Esophagus squamous epithelium (tissue), 5 donors: Measurements from ENCODE around the gene VPS54. TPM values are rescaled to one million over a fixed set of nuclear protein-coding genes. Genes with fewer than 3 reads are reported as not detected.

ENCODE experiments used
- DNase-seq: peaks from one replicate; lab custom pipeline; 2025; lab: John Stamatoyannopoulos, UW
- H3K27ac ChIP-seq, 4 donors: fragments of 200-600 bp; sonication (generic); one replicate each; pipeline ENCODE4 v1.5.1; 2016 to 2019; ENCODE audit warnings: mild to moderate bottlenecking in 1 of 4
- H3K27me3 ChIP-seq, 4 donors: fragments of 200-600 bp; sonication (generic); 1 replicate in 3 of 4; 2 replicates in 1 of 4; pipeline versions ENCODE4 v1.5.1 to v1.6.0; 2017 to 2021; ENCODE audit warnings: antibody characterized with exemption in 1 of 4
- H3K36me3 ChIP-seq, 3 donors: fragments of 200-600 bp; sonication (generic); one replicate each; pipeline ENCODE4 v1.5.1; 2016 to 2019
- H3K4me1 ChIP-seq, 3 donors: fragments of 200-600 bp; sonication (generic); one replicate each; pipeline ENCODE4 v1.5.1; 2017 to 2019
- H3K4me3 ChIP-seq, 4 donors: fragments of 200-600 bp; sonication (generic); 1 replicate in 3 of 4; 2 replicates in 1 of 4; pipeline ENCODE4 v1.5.1; 2016 to 2019; ENCODE audit warnings: mild to moderate bottlenecking in 2 of 4, moderate library complexity in 1 of 4
- H3K9me3 ChIP-seq, 3 donors: fragments of 200-600 bp; sonication (generic); one replicate each; pipeline ENCODE4 v1.5.1; 2016 to 2019
- CTCF ChIP-seq, 6 experiments: fragments of 450-650 bp in 4 of 6; fragments of 200-600 bp in 2 of 6; sonication (generic) in 2 of 6; IDR thresholded peaks; one replicate each; pipeline ENCODE4 v1.5.1; 2016 to 2019; ENCODE audit warnings: antibody characterized with exemption in 6 of 6, mild to moderate bottlenecking in 4 of 6, moderate library complexity in 4 of 6
- POLR2A ChIP-seq, 4 donors: fragments of 450-650 bp; IDR thresholded peaks; one replicate each; pipeline ENCODE4 v1.6.1; 2017; ENCODE audit warnings: antibody characterized with exemption in 4 of 4, mild to moderate bottlenecking in 4 of 4, moderate library complexity in 3 of 4
- WGBS, 2 donors: methylation state at CpG; one replicate each; pipeline ENCODE4 v1.1.5; 2018; 5-methylcytosine and 5-hydroxymethylcytosine counted together
- intact Hi-C: fragments of 100-400 bp; cut with DNase I; formaldehyde crosslinking; loops from one replicate; pipeline ENCODE4 v1.15.0; 2022
- total RNA-seq, 4 donors: library from RNA; depleted of rRNA; stranded (reverse); fragments of >200 nt; gene quantifications; one replicate each; pipeline ENCODE4 v1.1.0, GENCODE V29; 2016
- donor health status: DM: yes; HTN: yes; CAD: no.

Gene VPS54
- total RNA-seq, 4 donors from 2014 or later, result 10.4 to 25.2 (median 19.0) TPM

GRCh38 chr2:64017811-64018700 lies 1.2 kb downstream of the VPS54 start:
- peaks cover 0 to 65% (median 18%) of the 10 kb centered on the region in 3 donors for H3K4me1 ChIP-seq
- no peak for TF ChIP-seq POLR2A (IDR thresholded peaks at IDR 0.05)
- no peak for TF ChIP-seq CTCF (IDR thresholded peaks at IDR 0.05)
- DNase-seq, result no peak

GRCh38 chr2:64015898-64016297 lies 3.3 kb downstream of the VPS54 start:
- peaks cover 0 to 54% (median 18%) of the 10 kb centered on the region in 3 donors for H3K4me1 ChIP-seq
- H3K4me3 ChIP-seq, result no peak overlapping the region
- no peaks in the 10 kb centered on the region for H3K36me3 ChIP-seq
- intact Hi-C loops, result no loop called here
- H3K9me3 ChIP-seq, result no peaks in the 10 kb centered on the region
- H3K27me3 ChIP-seq, result no peaks in the 10 kb centered on the region
- TF ChIP-seq POLR2A (IDR thresholded peaks at IDR 0.05) (no peak), CTCF (IDR thresholded peaks at IDR 0.05) (no peak)
- DNase-seq, result no peak
- 73 to 86% methylated on average over 3 of the region's 3 CpGs for WGBS, 2 donors
- peak overlapping the region in 1 of 4 donors; percentile 28 for H3K27ac ChIP-seq

More at GRCh38 chr2:64017811-64018700, 1.2 kb downstream of the VPS54 start:
- intact Hi-C loops, result no loop called here
- WGBS, 2 donors, result 5 to 11% methylated on average over 22 of the region's 22 CpGs
- no peaks in the 10 kb centered on the region for H3K27me3 ChIP-seq
- peak overlapping the region; percentile 97 to 99 (median 98) for H3K27ac ChIP-seq
- no peaks in the 10 kb centered on the region for H3K36me3 ChIP-seq
- no peaks in the 10 kb centered on the region for H3K9me3 ChIP-seq
- H3K4me3 ChIP-seq, result peak overlapping the region; percentile 68 to 90 (median 82)

GRCh38 chr2:64015391-64015790 lies 3.8 kb downstream of the VPS54 start:
- H3K4me3 ChIP-seq, result no peak overlapping the region
- H3K27ac ChIP-seq, result no peak overlapping the region
- no peaks in the 10 kb centered on the region for H3K27me3 ChIP-seq
- DNase-seq, result no peak
- H3K9me3 ChIP-seq, result no peaks in the 10 kb centered on the region
- H3K4me1 ChIP-seq, result peaks cover 0 to 49% (median 18%) of the 10 kb centered on the region in 3 donors
- H3K36me3 ChIP-seq, result no peaks in the 10 kb centered on the region
- WGBS, 2 donors, result 72 to 81% methylated on average over 5 of the region's 5 CpGs
- intact Hi-C loops, result no loop called here
- no peak for TF ChIP-seq POLR2A (IDR thresholded peaks at IDR 0.05)
- TF ChIP-seq CTCF (IDR thresholded peaks at IDR 0.05), result no peak

GRCh38 chr2:64014628-64015027 lies 4.6 kb downstream of the VPS54 start:
- H3K36me3 ChIP-seq, result no peaks in the 10 kb centered on the region
- intact Hi-C loops, result no loop called here
- no peaks in the 10 kb centered on the region for H3K27me3 ChIP-seq
- WGBS, 2 donors, result 100% methylated on average over 1 of the region's 1 CpG
- H3K9me3 ChIP-seq, result no peaks in the 10 kb centered on the region
- no peak for TF ChIP-seq CTCF (IDR thresholded peaks at IDR 0.05)
- TF ChIP-seq POLR2A (IDR thresholded peaks at IDR 0.05), result no peak
- H3K4me3 ChIP-seq, result no peak overlapping the region
- DNase-seq, result no peak
- peaks cover 0 to 41% (median 13%) of the 10 kb centered on the region in 3 donors for H3K4me1 ChIP-seq
- no peak overlapping the region for H3K27ac ChIP-seq

GRCh38 chr2:64013053-64013452 lies 6.2 kb downstream of the VPS54 start:
- DNase-seq, result no peak
- peaks cover 0 to 38% (median 12%) of the 10 kb centered on the region in 3 donors for H3K4me1 ChIP-seq
- no peak overlapping the region for H3K27ac ChIP-seq
- H3K27me3 ChIP-seq, result no peaks in the 10 kb centered on the region
- TF ChIP-seq CTCF (IDR thresholded peaks at IDR 0.05) (no peak), POLR2A (IDR thresholded peaks at IDR 0.05) (no peak)
- H3K36me3 ChIP-seq, result no peaks in the 10 kb centered on the region
- 96 to 97% methylated on average over 2 of the region's 2 CpGs for WGBS, 2 donors
- intact Hi-C loops, result no loop called here
- H3K4me3 ChIP-seq, result no peak overlapping the region
- H3K9me3 ChIP-seq, result no peaks in the 10 kb centered on the region
